Glomerular visceral epithelial cell (primary cell): ENCODE data around the gene PSG7.
A peak's percentile ranks its signal among the peaks of the same experiment; 100 is the strongest.
"Not testable (repeated sequence)": the region's sequence is repeated elsewhere in the genome, so short reads cannot be mapped to it uniquely, and the experiment has no call there.

Experiments
- DNase-seq: peaks from one replicate; pipeline ENCODE4 v3.0.0-alpha.2; 2016; ENCODE audit errors: extremely low spot score

The PSG7 gene

GRCh38 chr19:42937107-42937506 is at the start of gene PSG7:
PSG7 (minus strand) TSS chr19:42937207; CDS start chr19:42937076, 131 bp downstream.
- DNase-seq = not testable (repeated sequence)

GRCh38 chr19:42985588-42985987 is 48.6 kb upstream of the PSG7 start:
- no peak for DNase-seq

GRCh38 chr19:42982111-42982510 is 45.1 kb upstream of the PSG7 start:
- DNase-seq = not testable (repeated sequence)

- not testable (repeated sequence) for DNase-seq
Observed at GRCh38 chr19:42971451-42971850, 34.4 kb upstream of the PSG7 start.

- no peak for DNase-seq
Observed at GRCh38 chr19:42965176-42965575, 28.2 kb upstream of the PSG7 start.

- DNase-seq = no peak
Observed at GRCh38 chr19:42961119-42961518, 24.1 kb upstream of the PSG7 start.

GRCh38 chr19:42952126-42952525 is 15.1 kb upstream of the PSG7 start:
- DNase-seq = peak; percentile 46

GRCh38 chr19:42951476-42951875 is 14.5 kb upstream of the PSG7 start:
- DNase-seq = peak; percentile 35

- DNase-seq = no peak
Observed at GRCh38 chr19:42942187-42942789, 5.3 kb upstream of the PSG7 start.

- not testable (repeated sequence) for DNase-seq
Observed at GRCh38 chr19:42934726-42935125, 2.3 kb downstream of the PSG7 start.

GRCh38 chr19:42934183-42934582 is 2.8 kb downstream of the PSG7 start:
- peak; percentile 67 for DNase-seq

- not testable (repeated sequence) for DNase-seq
Observed at GRCh38 chr19:42933412-42933811, 3.6 kb downstream of the PSG7 start.

GRCh38 chr19:42932485-42933101 is 4.4 kb downstream of the PSG7 start:
- peak; percentile 90 for DNase-seq

GRCh38 chr19:42930214-42930613 is 6.8 kb downstream of the PSG7 start:
- peak; percentile 48 for DNase-seq

GRCh38 chr19:42928896-42929295 is 8.1 kb downstream of the PSG7 start:
- DNase-seq = no peak

- no peak for DNase-seq
Observed at GRCh38 chr19:42926781-42927180, 10.2 kb downstream of the PSG7 start.

- peak; percentile 40 for DNase-seq
Observed at GRCh38 chr19:42923106-42923505, 13.9 kb downstream of the PSG7 start.

GRCh38 chr19:42920971-42921370 is 16.0 kb downstream of the PSG7 start:
- DNase-seq = not testable (repeated sequence)

- DNase-seq = no peak
Observed at GRCh38 chr19:42919757-42920079, 17.3 kb downstream of the PSG7 start.

GRCh38 chr19:42919070-42919756 is 17.8 kb downstream of the PSG7 start:
- not testable (repeated sequence) for DNase-seq

GRCh38 chr19:42918377-42919069 is 18.5 kb downstream of the PSG7 start:
- not testable (repeated sequence) for DNase-seq

- DNase-seq = not testable (repeated sequence)
Observed at GRCh38 chr19:42917634-42918033, 19.4 kb downstream of the PSG7 start, which contains the start of gene PSG6. PSG6 (minus strand) TSS chr19:42917894; CDS start chr19:42917792, 102 bp downstream.
